ENCODE data around the gene TAGLN.
"Not testable (repeated sequence)": the region's sequence is repeated elsewhere in the genome, so short reads cannot be mapped to it uniquely, and the experiment has no call there.

TAGLN gene

GRCh38 chr11:117208710-117209109 is 9.5 kb downstream of the TAGLN start:
- not testable (repeated sequence) for FAIRE-seq; DNase-seq (ENCODE audit: extremely low spot score, insufficient read length, low read depth)

- not testable (repeated sequence) for DNase-seq (ENCODE audit: extremely low spot score, insufficient read length, low read depth); FAIRE-seq
Observed at GRCh38 chr11:117209351-117210125, 10.4 kb downstream of the TAGLN start.

DNA sequence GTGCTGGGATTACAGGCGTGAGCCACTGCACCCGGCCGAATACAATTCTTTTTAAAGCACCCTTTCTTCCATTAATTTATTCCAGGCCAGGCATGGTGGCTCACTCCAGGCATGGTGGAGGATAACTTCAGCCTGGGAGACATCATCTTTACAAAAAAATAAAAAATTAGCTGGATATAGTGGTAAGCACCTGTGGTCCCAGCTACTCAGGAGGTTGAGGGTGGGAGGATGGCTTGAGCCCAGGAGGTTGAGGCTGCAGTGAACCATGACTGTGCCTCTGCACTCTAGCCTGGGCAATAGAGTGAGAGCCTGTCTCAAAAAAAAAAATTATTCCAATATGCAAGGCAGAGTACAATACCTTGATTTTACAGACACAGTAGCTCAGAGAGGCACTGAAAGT is 11.4 kb downstream of the TAGLN start:
- DNase-seq (ENCODE audit: extremely low spot score, insufficient read length, low read depth) (no peak), FAIRE-seq (no peak)

GRCh38 chr11:117212697-117213355 is 13.7 kb downstream of the TAGLN start:
- no peak for DNase-seq (ENCODE audit: extremely low spot score, insufficient read length, low read depth)
- FAIRE-seq: no peak

DNA sequence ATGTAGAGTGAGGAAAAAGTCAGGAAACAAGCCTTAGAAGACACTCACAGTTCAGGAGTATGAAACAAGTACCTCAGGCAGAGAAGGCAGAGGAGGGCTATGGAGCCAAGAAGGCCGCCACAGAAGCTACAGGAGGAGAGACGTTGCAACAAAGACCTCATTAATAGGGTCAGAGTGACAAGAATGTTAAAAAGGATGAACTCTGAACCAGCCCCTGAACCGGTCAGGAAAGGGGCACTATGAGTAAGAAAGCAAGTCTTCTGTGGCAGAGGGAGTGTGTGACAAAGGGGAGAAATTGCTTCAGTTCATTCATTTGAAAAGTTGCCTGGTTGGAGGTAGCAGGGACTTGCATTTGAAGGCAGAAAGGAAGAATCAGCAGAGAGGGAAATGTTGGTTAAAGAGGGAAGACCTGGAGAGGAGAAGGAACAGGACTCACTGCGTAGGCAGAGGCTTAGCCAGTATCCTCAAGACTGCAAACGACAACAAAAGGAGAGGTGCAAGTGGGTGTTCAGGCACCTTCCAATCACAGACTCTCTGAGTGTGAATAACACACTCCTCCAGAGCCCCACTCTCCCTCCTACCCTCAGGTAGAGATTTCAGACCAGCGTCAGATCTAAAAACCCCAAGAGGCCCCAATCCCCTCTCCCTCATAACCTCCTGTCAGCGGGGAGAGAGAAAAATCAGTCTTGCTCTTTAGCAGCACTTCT is 15.4 kb downstream of the TAGLN start:
- no peak for FAIRE-seq
- no peak for DNase-seq (ENCODE audit: extremely low spot score, insufficient read length, low read depth)

GRCh38 chr11:117217141-117218084 is 18.2 kb downstream of the TAGLN start:
- FAIRE-seq: no peak
- DNase-seq (ENCODE audit: extremely low spot score, insufficient read length, low read depth): no peak

GRCh38 chr11:117218133-117218915 is 19.2 kb downstream of the TAGLN start:
- DNase-seq (ENCODE audit: extremely low spot score, insufficient read length, low read depth) (no peak), FAIRE-seq (no peak)

DNA sequence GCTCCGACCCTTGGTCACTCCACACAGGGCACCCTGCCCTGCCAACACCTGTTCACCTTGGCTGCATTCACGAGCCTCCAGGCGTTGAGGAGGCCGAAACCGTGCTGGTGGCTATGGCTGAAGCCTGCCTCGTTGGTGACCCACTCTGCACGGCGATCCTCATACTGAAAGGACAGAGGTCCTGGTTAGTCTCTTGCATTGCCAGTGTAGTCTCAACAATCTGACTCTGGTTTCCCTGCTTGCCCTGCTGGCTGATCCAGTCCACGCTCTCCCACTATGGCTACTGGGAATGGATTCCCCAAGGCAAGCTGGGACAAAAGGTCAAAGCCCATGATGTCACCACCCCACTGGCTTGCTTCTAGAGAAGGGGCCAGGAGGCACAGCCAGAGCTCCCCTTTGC is 19.8 kb downstream of the TAGLN start:
- FAIRE-seq (no peak), DNase-seq (ENCODE audit: extremely low spot score, insufficient read length, low read depth) (no peak)

DNA sequence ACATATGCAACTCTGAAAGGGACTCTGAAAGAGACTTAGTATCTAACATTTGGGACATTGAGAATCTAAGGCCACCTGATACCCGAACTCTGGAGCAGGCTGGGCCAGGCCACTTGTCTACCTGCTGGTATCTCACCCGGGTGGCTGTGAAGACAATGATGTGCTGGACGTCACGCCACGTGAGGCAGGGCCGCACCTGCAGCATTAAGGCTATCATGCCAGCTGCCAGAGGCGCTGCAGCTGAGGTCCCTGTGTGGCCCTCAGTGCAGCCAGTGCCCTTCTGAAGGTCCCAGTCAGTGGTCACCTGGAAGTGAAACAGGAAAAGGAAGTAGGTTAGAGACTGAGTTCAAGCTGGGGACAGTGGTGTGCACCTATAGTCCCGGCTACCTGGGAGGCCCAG is 20.3 kb downstream of the TAGLN start:
- FAIRE-seq: no peak

DNA sequence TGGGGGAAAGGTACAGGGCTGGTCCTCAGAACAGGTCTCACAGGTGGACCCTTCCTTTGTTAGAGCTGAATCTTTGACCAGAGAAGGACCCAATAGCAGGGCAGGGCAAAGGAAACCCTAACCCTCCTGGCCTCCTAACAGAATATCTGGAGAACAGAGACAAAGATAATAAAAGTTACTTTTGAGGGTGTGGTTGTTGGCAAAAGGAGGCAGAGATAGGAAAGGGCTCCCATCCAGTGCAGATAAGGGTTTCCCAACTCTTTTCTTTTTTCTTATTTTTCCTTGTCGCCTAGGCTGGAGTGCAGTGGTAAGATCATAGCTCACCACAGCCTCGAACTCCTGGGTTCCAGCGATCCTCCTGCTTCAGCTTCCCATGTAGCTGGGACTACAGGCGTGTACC is 20.8 kb downstream of the TAGLN start:
- no peak for FAIRE-seq
- DNase-seq (ENCODE audit: extremely low spot score, insufficient read length, low read depth): no peak

More for the DNA sequence above, 20.3 kb downstream of the TAGLN start:
- DNase-seq (ENCODE audit: extremely low spot score, insufficient read length, low read depth): no peak

DNA sequence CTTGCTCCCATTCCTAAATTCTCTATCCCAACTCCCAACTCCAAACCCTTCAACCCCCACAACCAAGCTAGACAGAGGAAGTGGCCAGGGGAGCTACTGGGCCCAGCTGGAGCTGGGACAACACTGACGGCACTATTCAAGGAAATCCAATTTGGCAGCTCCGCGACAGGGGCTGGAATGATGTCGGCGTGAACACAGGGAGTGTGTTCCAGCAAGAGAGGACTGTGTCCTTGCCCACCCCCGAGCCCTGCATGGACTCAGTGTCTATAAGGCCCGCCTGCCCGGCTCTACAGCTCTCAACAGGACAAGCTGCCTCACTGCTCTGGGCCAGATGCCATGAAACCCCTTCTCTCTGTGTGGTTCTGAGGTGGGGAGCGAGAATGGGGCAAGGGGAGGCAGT is 21.4 kb downstream of the TAGLN start:
- FAIRE-seq: no peak
- no peak for DNase-seq (ENCODE audit: extremely low spot score, insufficient read length, low read depth)

DNA sequence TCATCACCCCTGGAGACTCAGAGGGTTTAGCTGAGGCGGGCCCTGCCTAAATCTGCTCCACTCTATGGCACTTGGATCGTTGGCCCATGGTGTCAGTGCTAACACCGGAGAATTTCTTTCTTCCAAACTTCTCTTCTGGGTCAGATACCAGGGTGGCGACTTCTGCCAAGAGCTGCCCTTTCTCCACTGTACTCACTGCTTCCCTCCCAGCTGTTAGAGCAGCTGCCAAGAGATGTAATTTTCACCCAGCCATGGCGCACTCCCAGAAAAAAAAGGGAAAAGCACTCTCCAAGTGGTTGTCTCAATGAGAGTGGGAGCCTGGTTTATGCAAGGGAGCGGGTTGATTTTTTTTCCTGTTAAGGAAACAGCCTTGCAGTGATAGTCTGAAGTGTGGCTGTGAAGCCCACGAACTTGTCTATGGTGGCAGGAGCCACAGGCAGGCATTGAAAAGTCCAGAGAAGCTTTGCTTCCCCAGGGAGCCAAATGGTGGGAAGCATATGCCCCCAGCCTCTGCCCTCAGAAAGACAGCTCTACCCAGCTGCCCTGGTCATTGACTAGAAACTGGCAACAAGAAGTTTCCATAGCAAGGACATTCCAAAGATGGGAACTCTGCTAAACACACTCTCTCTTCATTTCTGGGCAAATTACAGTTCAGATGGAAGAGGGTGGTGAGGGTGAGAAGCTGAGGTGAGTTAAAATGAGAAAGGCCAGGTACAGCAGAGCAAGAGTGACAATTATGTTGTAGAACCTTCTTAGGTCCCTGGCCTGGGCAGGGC is 22.0 kb downstream of the TAGLN start:
- FAIRE-seq (no peak), DNase-seq (ENCODE audit: extremely low spot score, insufficient read length, low read depth) (no peak)

DNA sequence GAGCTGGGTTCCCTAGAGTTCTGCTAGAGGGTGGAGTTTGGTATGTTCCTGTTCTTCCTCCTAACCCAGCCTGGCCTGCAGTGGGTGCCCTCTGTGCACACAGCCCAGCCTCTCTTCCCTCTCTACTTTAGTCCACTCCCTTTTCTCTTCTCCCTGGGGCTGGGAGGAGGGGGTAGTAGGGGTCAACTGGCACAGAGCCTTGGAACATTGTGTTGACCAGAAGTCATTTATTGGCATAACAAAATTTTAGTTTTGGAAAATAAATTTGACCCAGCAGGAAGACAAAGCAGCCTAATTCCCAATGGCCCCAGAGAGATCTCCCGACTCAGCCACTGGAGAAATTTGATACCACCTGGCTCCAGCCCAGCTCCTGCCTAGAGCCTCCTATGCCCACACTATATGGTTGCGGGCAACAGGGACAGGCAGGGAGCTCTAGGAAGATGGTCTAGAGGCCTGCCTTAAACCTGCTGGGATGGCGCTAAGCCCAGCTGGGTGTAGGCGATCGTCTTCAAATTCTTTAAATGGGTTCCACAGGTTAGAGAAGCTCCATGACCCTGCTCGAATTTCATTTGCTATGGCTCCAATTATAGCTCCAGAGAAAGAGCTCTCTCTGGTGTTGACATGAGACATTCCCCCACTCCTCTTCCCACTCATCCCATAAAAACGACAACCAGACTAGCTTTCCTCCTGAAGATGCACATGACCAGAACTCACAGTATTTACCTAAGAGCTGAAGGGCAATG is 22.8 kb downstream of the TAGLN start:
- no peak for FAIRE-seq
- no peak for DNase-seq (ENCODE audit: extremely low spot score, insufficient read length, low read depth)

DNA sequence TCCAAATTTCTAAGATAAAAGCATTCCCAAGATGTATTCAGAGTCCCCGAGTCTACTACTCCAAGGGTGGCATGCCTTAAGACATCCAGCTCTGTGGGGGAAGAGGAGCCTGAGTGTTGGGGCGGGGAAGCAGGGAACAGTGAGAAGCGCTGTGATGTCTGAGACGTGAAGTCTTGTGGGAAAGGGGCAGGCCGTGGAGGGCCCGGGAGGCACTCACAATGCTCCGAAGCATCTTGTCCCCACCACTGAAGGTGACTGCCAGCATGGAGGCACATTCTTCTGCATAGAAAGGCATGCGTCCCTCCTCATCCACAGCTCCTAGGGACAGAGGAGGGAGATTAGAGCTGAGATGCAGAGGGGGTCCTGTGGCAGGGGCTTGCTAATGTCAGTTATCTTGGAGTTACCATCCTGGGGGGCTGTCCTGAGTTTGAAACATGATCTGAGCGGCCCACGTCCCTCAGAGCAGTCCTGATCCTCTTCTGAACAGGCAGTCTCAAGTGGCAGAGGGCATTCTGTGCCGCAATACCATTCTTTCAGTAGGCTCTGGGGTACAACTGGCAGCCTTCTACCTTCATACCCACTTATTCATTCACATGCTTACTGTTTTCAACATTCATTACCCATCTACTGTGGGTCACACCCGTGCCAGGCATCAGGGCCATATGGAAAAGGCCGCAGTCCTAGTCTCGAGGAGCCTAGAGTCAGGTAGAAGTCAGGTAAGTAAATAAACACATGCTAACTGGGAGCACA is 24.0 kb downstream of the TAGLN start:
- FAIRE-seq (no peak), DNase-seq (ENCODE audit: extremely low spot score, insufficient read length, low read depth) (no peak)

GRCh38 chr11:117223741-117224689 is 24.8 kb downstream of the TAGLN start:
- no peak for FAIRE-seq

DNA sequence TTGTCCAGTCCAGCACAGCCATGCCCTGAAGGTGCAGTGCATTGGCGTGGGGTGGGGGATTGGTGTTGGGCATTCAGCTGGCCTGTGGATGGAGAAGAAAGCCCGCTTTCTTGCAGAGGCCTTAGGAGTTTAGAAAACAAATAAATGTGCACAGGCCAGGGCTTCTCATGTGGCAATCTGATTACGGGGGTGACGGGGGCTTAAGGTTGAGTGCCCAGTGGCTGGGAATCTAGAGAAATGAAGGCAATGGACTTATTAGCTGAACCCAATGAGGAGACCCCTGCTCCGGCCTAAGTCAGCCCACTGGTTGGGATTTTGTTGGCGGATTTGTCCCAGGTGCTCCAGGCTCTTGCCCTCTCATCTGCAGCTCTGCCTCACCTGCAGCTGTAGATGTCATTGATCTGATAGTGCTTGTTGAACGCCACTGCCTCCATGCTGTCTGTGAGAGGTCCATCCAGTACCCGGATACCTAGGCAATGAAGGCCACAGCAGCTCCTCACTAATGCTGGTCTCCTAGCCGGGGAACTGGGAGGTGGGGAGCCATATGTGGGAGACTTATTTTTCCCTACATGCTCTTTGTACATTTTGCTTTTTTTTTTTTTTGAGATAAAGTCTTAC is 26.5 kb downstream of the TAGLN start:
- FAIRE-seq (no peak), DNase-seq (ENCODE audit: extremely low spot score, insufficient read length, low read depth) (no peak)

More at GRCh38 chr11:117223741-117224689, 24.8 kb downstream of the TAGLN start:
- DNase-seq (ENCODE audit: extremely low spot score, insufficient read length, low read depth): no peak

All from GM18507 (cell line).